KOPT-K1 (cell line): ENCODE results near the gene SYT2.

ENCODE experiments used
- H3K27ac ChIP-seq: fragments of 200-600 bp; sonication (generic); 2 replicates; pipeline ENCODE4 v1.5.1; 2016; ENCODE audit warnings: antibody characterized with exemption, mild to moderate bottlenecking, low read depth, low read length; ENCODE audit not compliant: poor library complexity, severe bottlenecking
- H3K36me3 ChIP-seq: fragments of 200-600 bp; sonication (generic); 2 replicates; pipeline ENCODE4 v1.5.1; 2017; ENCODE audit warnings: antibody characterized with exemption, mild to moderate bottlenecking, low read length, moderate library complexity; ENCODE audit not compliant: insufficient read depth
- H3K9me3 ChIP-seq: fragments of 200-600 bp; sonication (generic); 2 replicates; pipeline ENCODE4 v1.5.1; 2017; ENCODE audit warnings: antibody characterized with exemption, low read length, mild to moderate bottlenecking; ENCODE audit not compliant: insufficient read depth, poor library complexity, severe bottlenecking

SYT2 gene

DNA sequence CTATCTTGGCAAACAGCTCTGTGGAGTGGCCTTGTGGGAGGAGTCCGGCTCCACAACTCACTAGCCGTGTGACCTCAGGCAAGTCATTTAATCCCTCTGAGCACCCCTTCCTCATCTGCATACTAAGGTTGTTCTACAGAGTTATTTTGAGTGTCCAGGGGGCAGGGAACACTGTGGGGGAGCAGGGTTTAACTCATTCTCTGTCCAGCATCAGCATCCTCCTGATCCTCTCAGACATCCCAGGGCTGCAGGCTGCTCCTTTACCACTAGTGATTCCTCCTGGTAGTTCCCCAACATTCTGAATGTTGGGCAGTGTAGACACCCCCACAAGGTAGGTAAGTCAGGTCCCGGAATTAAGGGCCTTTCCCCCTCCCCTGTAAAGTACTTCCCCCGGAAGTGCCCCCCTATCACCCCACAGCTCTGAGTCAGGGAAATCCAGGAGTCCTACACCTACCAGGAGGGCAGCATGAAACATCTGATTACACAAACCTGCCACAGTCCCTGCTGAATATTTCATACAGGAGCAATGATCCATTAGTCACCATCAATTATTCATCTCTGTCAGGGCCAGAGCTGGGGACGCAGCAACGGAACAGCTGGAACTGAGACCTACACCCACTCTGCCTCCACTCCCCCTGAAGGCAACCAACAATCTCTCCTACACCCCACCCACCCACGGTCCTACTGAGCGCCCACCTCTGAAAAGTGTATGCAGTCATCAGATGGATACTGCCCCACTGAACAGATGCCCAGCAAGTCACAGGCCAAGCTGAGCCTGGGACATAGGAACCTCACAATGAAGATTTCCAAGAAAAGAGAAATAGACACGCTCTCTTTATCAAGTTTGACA, 20.5 kb downstream of the SYT2 start:
- no peak overlapping the region for H3K27ac ChIP-seq
- no peaks in the 10 kb centered on the region for H3K9me3 ChIP-seq
- no peaks in the 10 kb centered on the region for H3K36me3 ChIP-seq

DNA sequence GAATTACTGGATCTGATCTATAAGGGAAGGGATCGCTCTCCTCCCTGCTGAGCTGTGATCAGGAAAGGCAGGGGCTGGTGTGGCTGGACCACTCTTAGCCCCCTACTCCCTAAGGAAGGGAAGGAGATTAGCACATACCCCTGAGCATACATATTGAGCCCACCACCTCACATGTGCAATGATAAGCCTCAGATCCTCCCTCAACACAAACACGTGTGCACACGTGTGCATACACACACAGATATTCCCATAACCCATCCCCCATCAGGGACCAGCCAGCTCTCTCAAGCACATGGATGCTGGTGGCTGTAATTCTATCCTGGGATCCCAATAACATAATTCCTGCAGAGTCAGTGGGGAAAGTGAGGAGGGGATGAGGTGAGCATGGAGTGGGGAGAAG, 21.2 kb downstream of the SYT2 start:
- Histone ChIP-seq H3K9me3 (no peaks in the 10 kb centered on the region), H3K36me3 (no peaks in the 10 kb centered on the region), H3K27ac (no peak overlapping the region)

DNA sequence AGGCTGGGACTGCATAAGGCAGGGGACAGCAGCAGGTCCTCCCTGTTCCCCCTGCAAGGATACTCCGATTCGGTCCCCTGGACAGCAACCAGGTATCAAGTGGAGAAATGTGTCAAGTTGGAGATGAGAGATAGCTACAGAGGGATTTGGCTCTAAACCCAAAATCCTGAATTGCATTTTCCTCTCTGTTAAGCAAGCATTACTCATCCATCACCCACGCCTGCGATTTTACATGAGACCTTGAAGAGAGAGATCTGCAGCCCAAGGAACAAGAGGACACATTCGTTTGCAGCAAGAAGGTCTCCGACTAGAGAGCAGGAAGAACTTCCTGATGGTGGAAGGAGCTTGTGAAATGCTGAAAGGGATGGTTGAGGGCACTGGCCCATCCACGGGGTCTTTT, 21.9 kb downstream of the SYT2 start:
- H3K36me3 ChIP-seq = no peaks in the 10 kb centered on the region
- H3K9me3 ChIP-seq = no peaks in the 10 kb centered on the region
- no peak overlapping the region for H3K27ac ChIP-seq

DNA sequence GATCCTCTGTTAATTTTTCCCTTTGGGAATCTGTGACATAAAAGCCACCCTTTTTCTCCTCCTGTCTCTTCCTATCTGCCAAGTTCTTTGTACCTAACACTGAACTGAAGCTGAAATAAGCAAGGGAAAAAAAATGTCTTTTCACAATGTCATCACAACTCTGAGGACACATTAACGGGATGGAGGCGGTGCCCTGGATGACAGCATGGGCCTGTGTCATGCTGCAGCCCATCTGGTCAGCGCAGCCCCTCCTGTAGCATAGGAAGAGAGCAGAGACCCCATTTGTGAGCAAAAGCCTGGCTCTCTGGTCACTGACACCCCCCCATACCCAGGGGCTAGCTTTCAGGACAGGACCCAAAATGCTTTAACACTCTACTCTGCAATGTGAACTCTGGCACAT, 22.5 kb downstream of the SYT2 start:
- Histone ChIP-seq H3K27ac (no peak overlapping the region), H3K36me3 (no peaks in the 10 kb centered on the region), H3K9me3 (no peaks in the 10 kb centered on the region)

DNA sequence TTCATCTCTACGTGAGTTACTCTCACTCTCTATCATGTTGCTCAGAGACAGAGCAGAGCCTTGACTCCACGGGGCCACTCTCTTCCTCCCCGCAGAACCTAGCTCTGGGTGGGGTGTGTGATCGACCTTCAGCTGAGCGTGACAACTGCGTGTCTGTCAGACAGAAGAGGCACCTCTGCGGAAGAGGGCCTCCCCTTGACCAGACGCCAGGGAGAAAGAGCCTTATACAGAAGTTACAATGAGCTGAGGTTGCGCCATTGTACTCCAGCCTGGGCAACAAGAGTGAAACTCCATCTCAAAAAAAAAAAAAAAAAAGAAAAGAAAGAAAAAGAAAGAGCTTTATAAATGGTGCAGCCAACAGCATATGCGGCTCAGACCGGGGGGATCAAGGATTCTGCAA, 22.9 kb downstream of the SYT2 start:
- Histone ChIP-seq H3K36me3 (no peaks in the 10 kb centered on the region), H3K9me3 (no peaks in the 10 kb centered on the region), H3K27ac (no peak overlapping the region)

DNA sequence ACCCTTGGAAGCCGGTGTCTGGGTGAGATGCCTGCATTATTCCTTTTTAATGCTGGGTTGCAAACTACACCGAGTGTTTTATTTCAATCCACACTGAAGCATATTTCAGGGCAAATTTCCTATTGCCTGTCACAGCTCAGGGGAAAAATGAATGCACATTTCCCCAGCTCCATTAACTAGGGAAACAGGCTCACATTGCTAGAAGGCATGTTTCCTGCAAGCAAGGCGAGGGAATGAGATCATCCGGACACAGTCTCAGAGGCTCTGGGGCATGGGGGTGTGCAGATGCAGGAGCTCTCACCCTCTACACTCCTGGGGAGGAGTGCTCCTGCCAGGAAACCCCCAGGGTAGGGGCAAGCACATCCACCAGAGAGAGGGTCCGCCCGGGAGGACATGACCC, 24.6 kb downstream of the SYT2 start:
- H3K9me3 ChIP-seq = no peaks in the 10 kb centered on the region
- no peaks in the 10 kb centered on the region for H3K36me3 ChIP-seq
- H3K27ac ChIP-seq = no peak overlapping the region

DNA sequence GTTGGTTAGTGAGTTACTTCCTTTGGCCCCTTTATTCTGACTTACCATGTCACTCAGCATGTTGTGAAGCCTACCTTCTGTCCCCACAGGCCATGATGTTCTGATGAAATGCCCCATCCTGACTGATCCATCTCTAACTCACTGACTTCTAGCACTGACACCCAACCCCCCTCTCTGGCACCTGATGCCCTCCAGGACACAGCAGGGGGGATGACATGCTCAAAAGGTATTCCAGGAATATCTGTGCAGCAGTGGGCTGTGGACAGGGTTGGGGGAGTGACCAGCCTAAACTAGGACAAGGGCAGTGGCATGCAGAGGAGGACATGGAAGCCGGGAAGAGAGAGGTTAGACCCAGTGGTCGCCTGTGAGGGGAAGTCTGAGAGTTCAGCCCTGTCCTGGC, 25.5 kb downstream of the SYT2 start:
- no peaks in the 10 kb centered on the region for H3K36me3 ChIP-seq

DNA sequence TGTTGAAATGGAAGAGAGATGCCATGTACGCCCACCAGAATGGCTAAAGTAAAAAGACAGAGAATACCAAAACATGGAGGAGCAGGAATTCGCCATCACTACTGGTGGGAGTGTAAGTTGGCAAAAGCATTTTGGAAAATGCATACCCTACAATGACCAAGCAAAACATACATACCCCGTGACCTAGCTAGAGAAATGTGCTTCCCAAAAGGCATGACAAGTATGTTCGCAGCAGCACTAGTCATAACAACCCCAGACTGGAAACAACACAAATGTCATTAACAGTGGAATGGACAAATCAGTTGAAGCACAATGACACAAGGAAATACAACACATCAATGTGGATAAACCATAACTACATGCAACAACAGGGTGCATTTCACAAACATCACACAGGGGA, 27.2 kb downstream of the SYT2 start:
- Histone ChIP-seq H3K27ac (no peak overlapping the region), H3K9me3 (no peaks in the 10 kb centered on the region), H3K36me3 (no peaks in the 10 kb centered on the region)

More for the DNA sequence above, 25.5 kb downstream of the SYT2 start:
- no peaks in the 10 kb centered on the region for H3K9me3 ChIP-seq
- no peak overlapping the region for H3K27ac ChIP-seq

DNA sequence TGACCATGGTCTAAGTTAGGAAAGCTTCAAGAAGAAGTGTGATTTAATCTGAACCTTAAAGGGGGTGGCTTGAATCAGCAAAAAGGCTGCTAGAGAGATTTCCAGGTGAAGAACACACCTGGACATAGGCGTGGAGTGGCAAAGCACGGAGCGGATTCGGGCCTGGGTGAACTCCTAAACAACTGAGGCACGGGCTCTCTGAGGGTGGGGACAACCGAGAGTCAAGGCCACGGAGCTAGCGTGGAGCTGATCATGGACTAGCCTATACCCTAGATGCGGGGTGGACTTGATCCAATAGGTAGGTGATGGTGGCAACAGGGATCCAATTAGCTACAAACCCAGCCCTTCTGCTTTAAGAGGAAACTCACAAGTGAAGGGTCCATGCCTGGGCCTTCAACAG, 27.8 kb downstream of the SYT2 start:
- H3K36me3 ChIP-seq = no peaks in the 10 kb centered on the region
- H3K9me3 ChIP-seq = peaks cover 1% of the 10 kb centered on the region
- no peak overlapping the region for H3K27ac ChIP-seq

DNA sequence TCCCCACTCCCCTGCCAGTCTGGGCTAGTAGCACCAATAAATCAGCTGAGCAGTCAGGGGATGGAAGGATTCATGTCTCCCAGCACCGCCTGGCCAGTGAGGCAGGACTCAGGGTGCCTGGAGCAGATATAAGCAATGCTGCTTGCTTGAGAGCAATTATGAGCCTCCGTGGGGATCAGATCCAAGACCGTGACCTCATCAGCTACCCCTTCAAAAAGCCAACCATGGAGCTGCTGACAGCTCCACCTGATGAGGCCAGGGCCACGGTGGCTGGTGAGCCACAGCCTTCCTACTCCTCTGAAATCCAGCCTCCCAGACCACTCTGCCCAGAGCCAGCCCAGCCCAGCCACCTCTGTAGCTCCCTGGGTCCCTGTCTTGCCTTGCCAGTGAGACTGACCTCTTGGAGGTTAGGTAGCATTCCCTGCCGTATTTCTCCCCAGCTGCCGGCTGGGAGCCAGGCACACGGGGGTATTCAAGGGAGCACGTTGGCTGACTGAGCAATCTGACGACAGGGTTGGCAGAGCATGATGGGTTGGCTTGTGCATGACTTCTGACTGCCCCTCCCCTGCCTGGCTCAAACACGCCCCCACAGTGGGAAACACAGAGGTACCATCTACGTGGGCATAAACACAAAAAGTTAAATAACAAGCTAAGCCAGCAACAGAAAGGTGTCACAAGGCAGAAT, 28.4 kb downstream of the SYT2 start:
- H3K27ac ChIP-seq = no peak overlapping the region
- H3K36me3 ChIP-seq = no peaks in the 10 kb centered on the region
- H3K9me3 ChIP-seq = peaks cover 7% of the 10 kb centered on the region

DNA sequence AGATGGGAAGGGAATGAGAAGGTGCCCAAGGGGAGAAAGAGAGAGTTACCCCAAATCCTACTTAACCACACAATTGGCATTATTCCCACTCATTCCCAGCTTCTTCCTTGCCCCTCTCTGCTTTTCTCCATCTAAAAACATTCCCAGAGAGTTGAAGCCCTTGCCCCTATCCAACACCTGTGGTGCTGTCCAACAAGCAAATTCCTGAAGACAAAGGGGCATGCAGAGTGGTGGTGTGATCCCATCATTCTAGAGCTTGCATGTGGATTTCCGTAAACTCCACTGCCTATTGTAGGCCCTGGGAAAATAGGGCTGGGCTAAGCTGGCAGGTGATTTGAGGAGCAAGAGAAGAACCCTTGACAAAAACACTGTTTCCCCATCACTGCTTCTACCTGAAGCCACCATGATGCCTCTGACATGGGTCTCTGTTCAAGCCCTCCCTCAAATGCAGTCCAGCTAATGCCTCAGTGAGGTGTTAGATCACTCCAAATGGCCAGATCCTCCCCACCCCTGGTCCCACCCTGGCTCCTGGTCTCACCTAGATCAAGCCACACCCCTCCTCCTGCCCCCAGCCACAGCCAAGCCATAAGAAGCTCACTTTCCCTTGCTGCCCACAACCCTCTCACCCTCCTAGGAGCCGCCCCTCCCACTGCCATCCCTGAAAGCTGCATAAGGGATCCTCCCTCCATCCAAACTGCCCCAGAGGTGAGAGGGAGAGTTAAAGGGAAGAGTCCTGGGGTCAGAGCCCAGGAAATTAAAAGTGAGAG, 29.5 kb downstream of the SYT2 start:
- Histone ChIP-seq H3K36me3 (no peaks in the 10 kb centered on the region), H3K27ac (no peak overlapping the region), H3K9me3 (peaks cover 7% of the 10 kb centered on the region)

DNA sequence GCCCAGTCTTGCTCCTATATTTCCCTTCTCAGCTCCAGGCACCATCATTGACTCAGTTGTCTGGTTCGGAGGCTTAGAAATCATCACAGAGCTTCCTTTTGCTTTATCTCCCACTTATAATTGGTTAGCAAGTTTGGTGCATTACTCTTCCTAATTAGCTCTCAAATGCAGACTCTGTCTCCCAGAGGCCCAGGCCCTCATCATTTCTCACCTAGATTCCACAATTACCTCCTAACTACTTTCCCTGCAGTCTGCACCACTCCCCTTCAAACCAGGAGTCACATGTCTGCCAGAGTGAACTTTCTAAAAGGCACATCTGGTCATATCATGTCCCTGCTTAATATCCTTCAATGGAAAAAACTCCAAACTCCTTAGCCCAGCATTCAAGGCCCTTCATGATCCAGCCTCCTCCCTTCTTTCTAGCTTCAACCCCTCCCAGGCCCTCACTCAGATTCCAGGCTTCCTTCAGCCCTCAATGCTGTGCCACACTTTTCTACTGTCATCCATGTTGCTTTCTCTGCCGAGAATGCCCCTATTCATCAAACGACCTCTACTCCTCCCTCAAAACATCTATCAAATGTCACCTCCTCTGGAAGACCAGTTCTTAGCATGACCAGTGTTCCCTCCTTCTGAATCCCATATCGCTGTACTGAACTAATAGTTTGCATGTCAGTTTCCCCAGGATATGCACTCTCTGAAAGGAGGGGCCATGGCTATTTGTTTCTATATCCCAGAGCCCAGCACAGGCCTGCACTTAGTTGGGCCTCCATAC, 30.7 kb downstream of the SYT2 start:
- Histone ChIP-seq H3K27ac (no peak overlapping the region), H3K36me3 (no peaks in the 10 kb centered on the region), H3K9me3 (peaks cover 7% of the 10 kb centered on the region)

DNA sequence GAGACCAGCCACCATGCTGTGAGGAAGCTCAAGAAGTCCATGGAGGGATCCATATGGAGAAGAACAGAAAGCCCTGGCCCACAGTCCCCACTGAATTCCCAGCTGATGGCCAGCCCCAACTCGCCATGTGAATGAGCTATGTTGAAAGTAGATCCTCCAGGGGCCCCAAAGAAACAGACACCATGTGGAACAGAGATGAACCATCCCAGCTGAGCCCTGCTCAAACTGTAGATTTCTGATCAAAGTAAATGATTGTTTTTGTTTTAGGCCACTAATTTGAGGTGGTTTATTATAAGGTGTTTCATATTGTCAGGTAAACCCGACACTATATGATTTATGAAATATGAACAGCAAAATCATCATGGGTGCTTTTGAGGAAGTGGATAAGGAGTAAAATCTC, 32.8 kb downstream of the SYT2 start:
- Histone ChIP-seq H3K27ac (no peak overlapping the region), H3K9me3 (peaks cover 7% of the 10 kb centered on the region), H3K36me3 (no peaks in the 10 kb centered on the region)

DNA sequence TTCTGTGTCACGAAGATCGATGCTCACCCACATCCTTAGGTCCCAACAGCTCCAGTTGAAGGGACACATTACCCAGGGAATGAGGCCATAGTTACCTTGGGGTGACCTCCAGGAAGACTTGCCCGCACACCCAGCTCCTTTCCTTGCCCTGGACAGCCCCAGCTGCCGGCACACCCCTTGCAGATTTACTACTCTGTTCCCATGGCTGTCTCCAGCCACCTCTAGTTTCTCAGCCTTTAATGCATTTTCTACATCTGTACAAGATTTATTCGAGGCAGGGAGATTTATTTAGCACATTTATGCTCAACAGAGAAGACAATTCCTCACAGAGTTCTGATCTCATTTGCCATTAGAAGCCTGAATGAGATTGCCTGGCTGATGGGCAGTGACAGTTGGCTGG, 36.7 kb downstream of the SYT2 start:
- no peaks in the 10 kb centered on the region for H3K36me3 ChIP-seq
- peaks cover 7% of the 10 kb centered on the region for H3K9me3 ChIP-seq
- H3K27ac ChIP-seq = no peak overlapping the region

DNA sequence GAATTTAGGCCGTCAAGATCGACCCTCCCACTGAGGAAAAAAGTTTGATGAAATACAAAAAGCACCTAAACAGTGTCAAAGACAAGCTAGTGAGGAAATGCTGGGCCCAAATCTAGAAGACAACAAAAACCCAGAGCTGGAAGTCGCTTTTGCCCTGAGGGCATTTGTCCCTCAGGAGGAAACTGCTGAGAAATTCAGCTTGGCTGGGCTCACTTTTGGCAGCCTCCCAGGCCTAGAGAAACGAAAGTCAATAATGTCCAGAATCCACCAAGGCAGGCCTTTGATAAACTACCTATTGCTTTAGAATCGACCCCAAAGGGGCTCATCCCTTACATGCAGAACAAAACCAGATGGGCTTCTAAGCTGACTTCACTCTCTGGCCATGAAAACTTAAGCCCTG, 38.9 kb downstream of the SYT2 start:
- Histone ChIP-seq H3K36me3 (no peaks in the 10 kb centered on the region), H3K9me3 (no peaks in the 10 kb centered on the region), H3K27ac (no peak overlapping the region)
